ENCODE measurements around the gene GABPB2. TPM values are rescaled to one million over a fixed set of nuclear protein-coding genes. Genes with fewer than 3 reads are reported as not detected.

The GABPB2 gene
- total RNA-seq, 1 donor from 2014 or later = 4.1 TPM

GRCh38 chr1:151108331-151108730 is 37.8 kb downstream of the GABPB2 start:
- Mint-ChIP-seq H3K36me3 (ENCODE audit: low read depth, unreplicated experiment) (no peaks in the 10 kb centered on the region), H3K4me3 (ENCODE audit: unreplicated experiment) (no peak overlapping the region), H3K4me1 (ENCODE audit: unreplicated experiment) (no peaks in the 10 kb centered on the region), H3K27me3 (ENCODE audit: unreplicated experiment) (no peaks in the 10 kb centered on the region), H3K9me3 (ENCODE audit: unreplicated experiment) (no peaks in the 10 kb centered on the region), H3K27ac (ENCODE audit: unreplicated experiment) (no peak overlapping the region)
- DNase-seq (ENCODE audit: low spot score) = no peak
- TF ChIP-seq, protein P1, sequence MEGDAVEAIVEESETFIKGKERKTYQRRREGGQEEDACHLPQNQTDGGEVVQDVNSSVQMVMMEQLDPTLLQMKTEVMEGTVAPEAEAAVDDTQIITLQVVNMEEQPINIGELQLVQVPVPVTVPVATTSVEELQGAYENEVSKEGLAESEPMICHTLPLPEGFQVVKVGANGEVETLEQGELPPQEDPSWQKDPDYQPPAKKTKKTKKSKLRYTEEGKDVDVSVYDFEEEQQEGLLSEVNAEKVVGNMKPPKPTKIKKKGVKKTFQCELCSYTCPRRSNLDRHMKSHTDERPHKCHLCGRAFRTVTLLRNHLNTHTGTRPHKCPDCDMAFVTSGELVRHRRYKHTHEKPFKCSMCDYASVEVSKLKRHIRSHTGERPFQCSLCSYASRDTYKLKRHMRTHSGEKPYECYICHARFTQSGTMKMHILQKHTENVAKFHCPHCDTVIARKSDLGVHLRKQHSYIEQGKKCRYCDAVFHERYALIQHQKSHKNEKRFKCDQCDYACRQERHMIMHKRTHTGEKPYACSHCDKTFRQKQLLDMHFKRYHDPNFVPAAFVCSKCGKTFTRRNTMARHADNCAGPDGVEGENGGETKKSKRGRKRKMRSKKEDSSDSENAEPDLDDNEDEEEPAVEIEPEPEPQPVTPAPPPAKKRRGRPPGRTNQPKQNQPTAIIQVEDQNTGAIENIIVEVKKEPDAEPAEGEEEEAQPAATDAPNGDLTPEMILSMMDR (IDR thresholded peaks at IDR 0.05; ENCODE audit: unreplicated experiment) = no peak

- DNase-seq (ENCODE audit: low spot score) = no peak
- Mint-ChIP-seq H3K27ac (ENCODE audit: unreplicated experiment) (no peak overlapping the region), H3K9me3 (ENCODE audit: unreplicated experiment) (no peaks in the 10 kb centered on the region), H3K27me3 (ENCODE audit: unreplicated experiment) (no peaks in the 10 kb centered on the region), H3K4me1 (ENCODE audit: unreplicated experiment) (no peaks in the 10 kb centered on the region), H3K4me3 (ENCODE audit: unreplicated experiment) (no peak overlapping the region), H3K36me3 (ENCODE audit: low read depth, unreplicated experiment) (no peaks in the 10 kb centered on the region)
- TF ChIP-seq, protein P1 (IDR thresholded peaks at IDR 0.05; ENCODE audit: unreplicated experiment) = no peak
Observed at GRCh38 chr1:151113877-151114276, 43.3 kb downstream of the GABPB2 start.

DNA sequence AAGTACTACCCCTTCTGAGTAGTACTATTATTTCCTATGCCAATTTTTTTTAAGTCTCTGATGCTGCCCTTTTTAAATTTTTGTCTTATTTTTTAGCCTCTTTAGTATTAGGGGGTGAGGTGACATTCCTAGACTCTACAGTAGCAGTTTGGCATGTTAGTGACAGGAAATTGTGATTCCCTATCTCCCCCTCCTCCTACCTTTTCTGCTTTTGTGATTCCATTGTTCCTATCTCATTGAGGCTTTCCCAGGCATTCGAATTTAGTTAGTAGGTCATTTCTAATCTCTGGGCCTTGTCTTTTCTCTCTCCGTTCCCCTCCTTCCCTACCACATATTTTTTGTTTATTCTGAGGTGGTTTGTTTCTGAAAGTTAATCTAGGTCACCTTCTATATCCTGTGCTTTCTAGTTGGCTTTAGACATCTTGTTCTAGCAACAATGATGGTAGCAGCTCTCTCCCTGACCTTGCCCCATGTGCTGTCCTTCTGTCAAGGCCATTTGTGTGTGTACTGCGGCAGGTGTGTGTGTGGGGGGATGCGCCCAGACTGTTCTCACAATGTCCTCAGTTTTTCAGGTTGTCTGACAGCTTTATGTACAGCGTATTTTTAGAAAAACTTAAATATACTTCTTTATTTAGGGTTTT is 54.3 kb downstream of the GABPB2 start:
- no peak for DNase-seq (ENCODE audit: low spot score)
- no peaks in the 10 kb centered on the region for H3K9me3 Mint-ChIP-seq (ENCODE audit: unreplicated experiment)
- peak overlapping the region; percentile 95 for H3K27ac Mint-ChIP-seq (ENCODE audit: unreplicated experiment)
- H3K36me3 Mint-ChIP-seq (ENCODE audit: low read depth, unreplicated experiment) = no peaks in the 10 kb centered on the region
- TF ChIP-seq, protein P1 (IDR thresholded peaks at IDR 0.05; ENCODE audit: unreplicated experiment) = no peak
- peak overlapping the region; percentile 54 for H3K4me3 Mint-ChIP-seq (ENCODE audit: unreplicated experiment)
- H3K27me3 Mint-ChIP-seq (ENCODE audit: unreplicated experiment) = no peaks in the 10 kb centered on the region
- peaks cover 15% of the 10 kb centered on the region for H3K4me1 Mint-ChIP-seq (ENCODE audit: unreplicated experiment)

- Mint-ChIP-seq H3K4me3 (ENCODE audit: unreplicated experiment) (no peak overlapping the region), H3K36me3 (ENCODE audit: low read depth, unreplicated experiment) (no peaks in the 10 kb centered on the region), H3K27me3 (ENCODE audit: unreplicated experiment) (peaks cover 10% of the 10 kb centered on the region), H3K27ac (ENCODE audit: unreplicated experiment) (no peak overlapping the region), H3K4me1 (ENCODE audit: unreplicated experiment) (peaks cover 26% of the 10 kb centered on the region), H3K9me3 (ENCODE audit: unreplicated experiment) (no peaks in the 10 kb centered on the region)
- TF ChIP-seq, protein P1 (IDR thresholded peaks at IDR 0.05; ENCODE audit: unreplicated experiment) = no peak
- DNase-seq (ENCODE audit: low spot score) = no peak
Observed at GRCh38 chr1:151128800-151129199, 58.2 kb downstream of the GABPB2 start.

GRCh38 chr1:151130987-151131586 is 60.5 kb downstream of the GABPB2 start:
- Mint-ChIP-seq H3K27me3 (ENCODE audit: unreplicated experiment) (peaks cover 18% of the 10 kb centered on the region), H3K36me3 (ENCODE audit: low read depth, unreplicated experiment) (peaks cover 20% of the 10 kb centered on the region), H3K9me3 (ENCODE audit: unreplicated experiment) (no peaks in the 10 kb centered on the region), H3K4me1 (ENCODE audit: unreplicated experiment) (peaks cover 21% of the 10 kb centered on the region), H3K27ac (ENCODE audit: unreplicated experiment) (peak overlapping the region; percentile 85), H3K4me3 (ENCODE audit: unreplicated experiment) (peak overlapping the region; percentile 56)
- peak; percentile 74 for DNase-seq (ENCODE audit: low spot score)
- TF ChIP-seq, protein P1 (IDR thresholded peaks at IDR 0.05; ENCODE audit: unreplicated experiment) = no peak
